Measurements from ENCODE around the gene GTF2E1. TPM values are rescaled to one million over a fixed set of nuclear protein-coding genes. Genes with fewer than 3 reads are reported as not detected.

GTF2E1 gene
- total and polyA plus RNA-seq, 8 donors = 2.7 to 9.7 (median 6.5) TPM

DNA sequence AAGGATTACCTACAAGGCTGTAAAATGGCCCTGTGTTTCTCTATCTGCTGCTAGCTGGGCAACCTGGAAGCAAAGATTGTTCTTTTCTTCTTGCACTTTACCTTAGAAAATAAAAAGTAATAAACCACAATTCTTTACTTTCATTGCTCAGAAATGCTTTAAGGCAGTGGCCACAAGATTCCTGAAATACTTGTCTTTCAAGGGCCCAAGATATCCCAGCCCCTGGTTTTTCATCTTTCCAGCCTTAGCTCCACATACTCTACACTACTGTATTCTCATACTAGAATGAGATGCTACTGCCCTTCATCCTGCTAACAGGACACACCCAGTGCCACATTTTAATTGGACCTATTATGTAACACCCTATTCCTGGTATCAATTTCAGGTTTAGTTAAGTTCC is 78.9 kb downstream of the GTF2E1 start:
- H3K36me3 ChIP-seq = no peaks in the 10 kb centered on the region
- DNase-seq (no peak), ATAC-seq (no peak), FAIRE-seq (no peak)
- H3K27me3 ChIP-seq = no peaks in the 10 kb centered on the region
- peaks cover 0 to 4% (median 0%) of the 10 kb centered on the region in 3 donors for H3K4me1 ChIP-seq
- H3K4me3 ChIP-seq = no peak overlapping the region
- intact Hi-C loops (cut with DNase I) = no loop called here
- H3K9me3 ChIP-seq = no peaks in the 10 kb centered on the region
- TF ChIP-seq, protein P1, sequence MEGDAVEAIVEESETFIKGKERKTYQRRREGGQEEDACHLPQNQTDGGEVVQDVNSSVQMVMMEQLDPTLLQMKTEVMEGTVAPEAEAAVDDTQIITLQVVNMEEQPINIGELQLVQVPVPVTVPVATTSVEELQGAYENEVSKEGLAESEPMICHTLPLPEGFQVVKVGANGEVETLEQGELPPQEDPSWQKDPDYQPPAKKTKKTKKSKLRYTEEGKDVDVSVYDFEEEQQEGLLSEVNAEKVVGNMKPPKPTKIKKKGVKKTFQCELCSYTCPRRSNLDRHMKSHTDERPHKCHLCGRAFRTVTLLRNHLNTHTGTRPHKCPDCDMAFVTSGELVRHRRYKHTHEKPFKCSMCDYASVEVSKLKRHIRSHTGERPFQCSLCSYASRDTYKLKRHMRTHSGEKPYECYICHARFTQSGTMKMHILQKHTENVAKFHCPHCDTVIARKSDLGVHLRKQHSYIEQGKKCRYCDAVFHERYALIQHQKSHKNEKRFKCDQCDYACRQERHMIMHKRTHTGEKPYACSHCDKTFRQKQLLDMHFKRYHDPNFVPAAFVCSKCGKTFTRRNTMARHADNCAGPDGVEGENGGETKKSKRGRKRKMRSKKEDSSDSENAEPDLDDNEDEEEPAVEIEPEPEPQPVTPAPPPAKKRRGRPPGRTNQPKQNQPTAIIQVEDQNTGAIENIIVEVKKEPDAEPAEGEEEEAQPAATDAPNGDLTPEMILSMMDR (IDR thresholded peaks at IDR 0.05) = no peak
- H3K27ac ChIP-seq = no peak overlapping the region

DNA sequence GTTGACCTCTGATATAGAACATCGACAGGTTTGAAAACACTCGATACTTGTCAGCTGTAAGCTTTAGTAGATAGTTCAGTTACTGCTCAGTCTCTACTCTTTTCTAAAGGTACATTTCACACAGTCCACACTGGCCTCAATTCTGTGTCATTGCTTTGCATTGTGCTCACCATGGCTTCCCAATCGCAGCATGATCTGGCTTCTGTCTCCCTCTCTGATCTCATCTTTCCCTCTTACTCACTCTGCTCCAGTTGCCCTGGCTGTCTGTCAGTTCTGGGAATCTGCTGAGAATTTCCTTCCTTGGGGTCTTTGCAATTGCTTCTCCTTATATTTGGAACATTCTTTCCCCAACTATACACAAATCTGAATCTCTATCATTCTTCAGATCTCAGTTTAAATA is 80.6 kb downstream of the GTF2E1 start:
- no peaks in the 10 kb centered on the region for H3K4me1 ChIP-seq
- no peaks in the 10 kb centered on the region for H3K9me3 ChIP-seq
- DNase-seq = no peak
- 59 to 79% methylated on average over 3 of the region's 3 CpGs for whole genome bisulfite sequencing, 2 donors
- no peak overlapping the region for H3K4me3 ChIP-seq
- no peak overlapping the region for H3K27ac ChIP-seq
- no peak for FAIRE-seq
- TF ChIP-seq, protein P1 (IDR thresholded peaks at IDR 0.05) = no peak
- H3K27me3 ChIP-seq = no peaks in the 10 kb centered on the region
- H3K36me3 ChIP-seq = no peaks in the 10 kb centered on the region
- ATAC-seq = no peak
- intact Hi-C loops (cut with DNase I) = no loop called here

DNA sequence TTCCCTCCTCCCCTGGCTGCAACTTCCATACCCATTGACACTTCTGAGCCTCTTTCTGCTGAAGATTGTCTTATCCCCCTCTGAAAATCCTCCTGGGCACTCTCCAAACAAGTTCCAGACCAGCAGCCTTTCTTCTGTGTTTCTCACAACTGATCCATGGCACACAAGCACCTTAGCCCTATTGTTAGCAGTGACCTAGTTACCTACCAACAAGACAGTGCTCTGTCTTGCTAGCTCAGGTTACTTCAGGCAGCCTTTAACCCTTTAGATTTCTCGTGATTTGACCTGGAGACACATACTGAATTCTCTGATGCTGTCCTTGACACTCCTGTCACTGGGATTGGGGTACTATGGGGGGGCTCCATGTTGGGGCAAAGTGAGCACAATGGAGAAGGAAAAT is 82.1 kb downstream of the GTF2E1 start:
- H3K4me1 ChIP-seq = no peaks in the 10 kb centered on the region
- intact Hi-C loops (cut with DNase I) = no loop called here
- ATAC-seq (no peak), FAIRE-seq (no peak), DNase-seq (no peak)
- H3K9me3 ChIP-seq = no peaks in the 10 kb centered on the region
- H3K4me3 ChIP-seq = no peak overlapping the region
- TF ChIP-seq, protein P1 (IDR thresholded peaks at IDR 0.05) = no peak
- no peaks in the 10 kb centered on the region for H3K36me3 ChIP-seq
- 20 to 28% methylated on average over 1 of the region's 1 CpG for WGBS, 2 donors
- H3K27me3 ChIP-seq = no peaks in the 10 kb centered on the region
- no peak overlapping the region for H3K27ac ChIP-seq

DNA sequence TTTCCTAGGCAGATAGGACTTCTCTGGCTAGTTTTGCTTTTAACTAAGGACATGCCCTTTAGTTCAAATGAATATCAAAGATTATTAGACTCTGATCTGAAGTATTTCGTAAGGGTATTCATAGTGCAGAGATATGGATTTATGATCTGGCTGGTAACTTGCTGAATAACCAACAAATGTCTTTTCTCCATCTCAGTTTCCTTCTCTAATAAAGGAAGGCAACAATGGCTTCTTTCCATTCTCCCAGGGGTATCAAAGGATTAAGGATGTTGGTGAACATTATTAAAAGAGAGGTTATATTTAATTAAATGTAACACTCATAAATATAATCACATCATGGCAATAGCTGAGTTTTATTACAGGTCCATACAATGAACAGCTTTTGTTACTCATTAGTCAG is 86.3 kb downstream of the GTF2E1 start:
- DNase-seq (no peak), ATAC-seq (no peak), FAIRE-seq (no peak)
- Histone ChIP-seq H3K4me3 (no peak overlapping the region), H3K27me3 (no peaks in the 10 kb centered on the region), H3K4me1 (no peaks in the 10 kb centered on the region), H3K9me3 (no peaks in the 10 kb centered on the region), H3K27ac (no peak overlapping the region), H3K36me3 (no peaks in the 10 kb centered on the region)
- 57 to 66% methylated on average over 1 of the region's 1 CpG for WGBS, 2 donors
- TF ChIP-seq, protein P1 (IDR thresholded peaks at IDR 0.05) = no peak
- intact Hi-C loops (cut with DNase I) = no loop called here

GRCh38 chr3:120831066-120831465 is 88.5 kb downstream of the GTF2E1 start:
- intact Hi-C loops (cut with DNase I) = no loop called here
- DNase-seq = no peak
- no peak overlapping the region for H3K27ac ChIP-seq
- no peaks in the 10 kb centered on the region for H3K4me1 ChIP-seq
- no peak for FAIRE-seq
- no peaks in the 10 kb centered on the region for H3K9me3 ChIP-seq
- no peaks in the 10 kb centered on the region for H3K27me3 ChIP-seq
- 78 to 83% methylated on average over 4 of the region's 4 CpGs for WGBS, 2 donors
- no peaks in the 10 kb centered on the region for H3K36me3 ChIP-seq
- TF ChIP-seq, protein P1 (IDR thresholded peaks at IDR 0.05) = no peak
- no peak overlapping the region for H3K4me3 ChIP-seq
- no peak for ATAC-seq

Other genes starting within 250 kb of the GTF2E1 start
- 10 to 100 TPM; 43.0 to 55.2 (median 50.8) TPM for gene NDUFB4, start 146.4 kb upstream of the GTF2E1 start, total RNA-seq
- 100 to 1,000 TPM in 1 of 2 donors, 10 to 100 TPM in 1; 73.2 to 153 TPM for gene NDUFB4, start 146.4 kb upstream of the GTF2E1 start, polyA plus RNA-seq
- gene HGD, start 60.5 kb upstream of the GTF2E1 start, total RNA-seq = 10 to 100 TPM in 4 of 6 donors, 1 to 10 TPM in 2; 9.7 to 27.7 (median 16.0) TPM
- gene HGD, start 60.5 kb upstream of the GTF2E1 start, polyA plus RNA-seq = 10 to 100 TPM; 13.5 to 22.7 TPM
- 10 to 100 TPM in 2 of 6 donors, 1 to 10 TPM in 4; 6.8 to 14.8 (median 8.6) TPM for gene RABL3, start 228 bp upstream of the GTF2E1 start, total RNA-seq
- gene RABL3, start 228 bp upstream of the GTF2E1 start, polyA plus RNA-seq = 1 to 10 TPM; 2.1 to 7.1 TPM
- gene STXBP5L, start 165.5 kb downstream of the GTF2E1 start, total RNA-seq = 1 to 10 TPM in 1 of 6 donors, under 1 TPM in 5; 0.19 to 1.5 (median 0.54) TPM
- gene STXBP5L, start 165.5 kb downstream of the GTF2E1 start, polyA plus RNA-seq = 1 to 10 TPM in 1 of 2 donors, under 1 TPM in 1; 0.11 to 1.1 TPM

All from pancreas (tissue), 10 donors.